Pulmonary artery endothelial cell (primary cell): Measurements from ENCODE around the gene NAV3. TPM values are rescaled to one million over a fixed set of nuclear protein-coding genes. Genes with fewer than 3 reads are reported as not detected.

ENCODE experiments used
- DNase-seq: peaks from one replicate; pipeline ENCODE4 v3.0.0-alpha.2; 2011; ENCODE audit warnings: low read depth, low spot score
- total RNA-seq: library from RNA; depleted of rRNA; stranded (reverse); fragments of >200 nt; gene quantifications from 2 replicates; pipeline ENCODE4 v1.2.3, GENCODE V29; 2014

Gene NAV3
- total RNA-seq, 1 donor from 2014 or later: 28.7 TPM

GRCh38 chr12:77841521-77841920 lies 10.8 kb downstream of the NAV3 start:
- DNase-seq: peak; percentile 52

- DNase-seq: no peak
Measured at GRCh38 chr12:77842430-77842829, 11.7 kb downstream of the NAV3 start.

GRCh38 chr12:77845831-77846230 lies 15.1 kb downstream of the NAV3 start:
- peak; percentile 51 for DNase-seq

- DNase-seq: no peak
Measured at GRCh38 chr12:77847060-77847541, 16.4 kb downstream of the NAV3 start.

- peak; percentile 46 for DNase-seq
Measured at GRCh38 chr12:77847680-77848431, 17.2 kb downstream of the NAV3 start.

DNA sequence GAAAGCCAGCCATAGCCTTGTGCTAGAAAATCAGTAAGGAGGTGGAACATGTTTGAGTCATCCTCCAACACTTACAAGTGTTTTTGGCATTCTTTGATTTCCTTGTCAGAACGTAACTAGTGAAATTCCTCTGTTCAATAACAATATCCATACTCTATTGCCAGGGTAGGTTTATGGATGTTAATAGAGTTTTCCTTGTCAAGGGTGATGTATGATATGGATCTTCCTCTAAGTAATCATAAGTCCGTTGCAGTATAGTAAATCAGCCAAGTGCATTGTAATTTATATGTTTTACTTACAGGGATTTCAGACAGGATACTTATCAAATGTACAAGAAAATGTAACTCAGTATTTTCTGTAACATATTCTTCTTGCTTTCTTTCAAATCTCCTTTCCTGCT lies 19.4 kb downstream of the NAV3 start:
- no peak for DNase-seq

DNA sequence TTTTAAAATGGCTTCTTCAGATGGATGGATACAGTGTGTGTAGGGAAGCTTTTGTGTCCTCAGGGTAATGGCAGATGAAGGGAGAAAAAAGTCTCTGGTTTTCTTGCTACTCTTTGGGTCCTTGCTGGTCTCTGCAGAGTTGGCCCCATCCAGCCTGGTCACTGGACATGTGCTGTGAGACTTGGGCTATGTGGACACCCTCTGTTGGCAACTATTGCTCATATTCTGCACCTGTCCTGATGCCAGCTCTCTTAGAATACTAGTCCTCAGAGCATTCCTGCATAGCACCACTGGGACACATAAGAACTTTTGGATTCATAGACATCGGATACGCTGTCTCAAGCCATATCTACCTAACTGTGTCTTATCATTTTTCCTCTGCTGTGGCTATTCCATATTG lies 20.0 kb downstream of the NAV3 start:
- DNase-seq: no peak

- no peak for DNase-seq
Measured at GRCh38 chr12:77855548-77855947, 24.9 kb downstream of the NAV3 start.

DNA sequence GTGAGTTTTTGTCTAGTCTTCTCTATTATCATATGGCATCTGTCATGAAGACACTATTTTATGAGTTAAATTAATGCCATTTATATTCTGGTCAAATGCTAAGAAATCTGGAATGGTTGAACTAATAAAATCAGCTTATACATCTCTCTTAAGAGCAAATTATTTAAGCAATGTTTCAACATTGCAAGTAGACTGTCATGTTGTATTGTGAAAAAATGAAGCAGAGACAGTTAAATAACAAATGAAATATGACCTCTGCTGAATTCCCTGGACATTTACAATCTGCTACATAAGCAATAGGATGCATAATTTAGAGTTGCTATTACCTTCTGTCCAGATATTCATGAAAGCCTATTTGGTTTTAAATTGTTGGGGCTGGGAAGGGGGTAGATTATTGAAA lies 30.6 kb downstream of the NAV3 start:
- DNase-seq: no peak

GRCh38 chr12:77865178-77865577 lies 34.5 kb downstream of the NAV3 start:
- no peak for DNase-seq

DNA sequence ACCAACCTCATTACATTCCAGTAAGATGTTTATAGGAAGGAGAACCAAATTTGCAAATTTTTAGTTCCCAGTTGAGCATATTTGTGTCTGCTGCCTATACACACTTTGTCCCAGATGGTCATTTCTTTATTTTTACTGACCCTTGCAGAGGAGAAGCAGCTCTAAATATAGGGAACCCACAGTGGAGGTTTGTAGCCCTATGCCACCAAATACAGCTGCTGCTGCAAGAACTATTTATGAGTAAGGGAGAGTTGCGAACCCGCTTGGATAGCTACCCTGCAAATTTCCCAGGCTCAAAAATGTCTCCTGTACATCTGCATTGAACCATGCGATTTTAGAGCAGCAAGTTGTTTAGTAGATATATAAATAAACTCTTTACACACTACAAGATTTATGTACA lies 48.2 kb downstream of the NAV3 start:
- DNase-seq: no peak

- no peak for DNase-seq
Measured at GRCh38 chr12:77882709-77883108, 52.0 kb downstream of the NAV3 start.

- peak; percentile 91 for DNase-seq
Measured at GRCh38 chr12:77888611-77889010, 57.9 kb downstream of the NAV3 start.

GRCh38 chr12:77891518-77892147 lies 60.9 kb downstream of the NAV3 start:
- no peak for DNase-seq

DNA sequence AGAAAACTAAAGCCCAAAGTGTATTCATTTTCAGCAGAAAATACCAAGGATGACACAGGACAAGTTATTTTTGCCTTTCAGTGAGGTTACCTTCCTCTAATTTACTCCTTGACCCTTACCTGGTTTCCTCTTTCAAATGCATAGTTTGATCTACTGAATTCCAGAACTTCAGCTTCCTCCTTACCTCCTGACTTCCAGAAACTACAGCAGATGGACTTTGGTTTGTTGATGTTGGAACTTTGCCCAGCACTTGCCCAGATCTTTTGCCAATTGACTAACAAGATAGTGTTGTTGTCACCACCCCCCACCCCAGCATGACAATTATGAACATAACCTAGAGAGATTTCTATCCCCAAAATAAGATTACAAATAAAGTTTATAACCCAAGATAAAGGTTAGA lies 63.2 kb downstream of the NAV3 start:
- peak; percentile 44 for DNase-seq

GRCh38 chr12:77894556-77894955 lies 63.9 kb downstream of the NAV3 start:
- DNase-seq: no peak

- DNase-seq: no peak
Measured at GRCh38 chr12:77895699-77896098, 65.0 kb downstream of the NAV3 start.

DNA sequence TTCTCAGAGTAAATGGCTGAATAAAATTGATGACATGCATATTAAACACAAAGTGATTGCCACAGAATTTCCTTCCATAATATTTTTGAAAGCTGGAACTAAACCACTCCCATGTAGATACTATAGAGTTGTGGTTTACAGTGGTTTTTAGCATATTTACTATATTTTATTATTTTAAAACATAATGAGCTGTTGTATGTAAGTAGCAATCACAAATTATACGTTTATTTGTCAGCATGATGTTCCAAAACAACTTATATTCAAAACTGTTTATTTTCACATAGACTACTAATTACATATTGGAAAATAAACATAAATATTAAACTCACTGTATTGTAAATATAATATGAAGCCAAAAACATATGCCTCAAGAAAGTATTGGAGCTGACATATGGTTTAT lies 77.2 kb downstream of the NAV3 start:
- DNase-seq: no peak

- no peak for DNase-seq
Measured at GRCh38 chr12:77914081-77914488, 83.4 kb downstream of the NAV3 start.

DNA sequence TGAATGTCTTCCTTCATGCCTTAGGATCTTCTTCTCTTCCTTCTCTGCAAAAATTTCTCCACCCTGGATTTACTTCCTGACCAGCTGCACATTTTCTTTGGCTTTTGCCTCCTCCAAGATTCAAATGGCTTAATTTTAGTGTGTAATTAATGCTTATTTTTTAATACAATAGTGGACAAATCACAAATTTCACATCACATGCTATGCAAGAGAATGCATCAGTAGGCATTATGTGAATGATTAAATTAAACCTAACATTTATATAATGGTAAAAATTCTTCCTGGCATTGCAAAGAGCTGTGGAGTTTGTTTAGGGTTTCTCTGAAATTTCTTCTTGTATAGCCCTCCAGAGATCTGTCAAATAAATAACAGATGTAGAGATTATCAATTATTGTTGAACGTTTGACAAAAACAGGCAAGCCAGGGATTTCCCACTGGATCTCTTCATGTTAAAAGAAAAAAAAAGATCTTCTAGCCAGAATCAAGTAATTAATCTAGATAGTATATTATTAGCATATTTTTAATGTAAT lies 84.4 kb downstream of the NAV3 start:
- DNase-seq: no peak

DNA sequence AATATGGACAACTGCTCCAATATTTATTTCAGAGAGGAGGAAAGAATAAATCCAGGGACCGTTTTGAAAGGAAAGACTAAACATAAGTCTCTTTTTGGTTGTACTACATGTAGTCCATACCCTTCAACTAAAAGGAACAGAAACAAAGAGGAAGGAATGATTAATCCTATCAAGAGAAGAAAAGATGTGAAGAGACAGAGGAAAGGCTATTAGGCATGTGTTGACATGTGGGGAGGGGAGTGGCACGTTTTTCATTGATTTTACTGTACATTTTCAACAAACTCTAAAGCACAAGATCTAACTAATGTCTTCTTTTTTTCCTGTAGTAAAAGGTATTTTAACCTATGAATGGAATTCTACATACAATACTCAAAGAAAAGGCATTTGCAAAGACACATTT lies 85.6 kb downstream of the NAV3 start:
- DNase-seq: no peak

GRCh38 chr12:77918046-77918445 lies 87.4 kb downstream of the NAV3 start:
- DNase-seq: no peak

GRCh38 chr12:77919450-77919849 lies 88.8 kb downstream of the NAV3 start:
- no peak for DNase-seq
